Parathyroid adenoma (tissue), 2 donors: Measurements from ENCODE around the gene KCNG1.

Source experiments
- H2AFZ ChIP-seq: fragments of 300-600 bp; sonication (generic); one replicate; pipeline ENCODE4 v1.7.0; 2017; ENCODE audit warnings: antibody characterized with exemption, mild to moderate bottlenecking
- H3K27ac ChIP-seq: fragments of 300-600 bp; sonication (generic); one replicate; pipeline ENCODE4 v1.7.0; 2017
- H3K27me3 ChIP-seq: fragments of 300-600 bp; sonication (generic); one replicate; pipeline ENCODE4 v1.7.0; 2017; ENCODE audit warnings: low read length; ENCODE audit not compliant: control insufficient read depth, insufficient read depth
- H3K36me3 ChIP-seq: fragments of 300-600 bp; sonication (generic); one replicate; pipeline ENCODE4 v1.7.0; 2017; ENCODE audit warnings: low read length; ENCODE audit not compliant: control insufficient read depth, insufficient read depth
- H3K4me1 ChIP-seq: fragments of 300-600 bp; sonication (generic); one replicate; pipeline ENCODE4 v1.7.0; 2017; ENCODE audit warnings: control low read depth
- H3K4me2 ChIP-seq: fragments of 300-600 bp; sonication (generic); one replicate; pipeline ENCODE4 v1.7.0; 2017; ENCODE audit warnings: low read length
- H3K4me3 ChIP-seq: fragments of 300-600 bp; sonication (generic); one replicate; pipeline ENCODE4 v1.7.0; 2017; ENCODE audit warnings: low read depth, low read length
- H3K79me2 ChIP-seq: fragments of 300-600 bp; sonication (generic); one replicate; pipeline ENCODE4 v1.7.0; 2017; ENCODE audit warnings: control low read depth
- H3K9ac ChIP-seq: fragments of 300-600 bp; sonication (generic); one replicate; pipeline ENCODE4 v1.7.0; 2017; ENCODE audit warnings: mild to moderate bottlenecking
- H3K9me3 ChIP-seq: fragments of 300-600 bp; sonication (generic); one replicate; pipeline ENCODE4 v1.7.0; 2017; ENCODE audit warnings: low read length; ENCODE audit not compliant: control insufficient read depth
- TF ChIP-seq, protein P1 (sequence below): fragments of 300-600 bp; sonication (generic); IDR thresholded peaks from one replicate; pipeline ENCODE4 v1.7.0; 2017; ENCODE audit warnings: antibody characterized with exemption, mild to moderate bottlenecking
- donor health status: primary hyperparathyroidism.

The KCNG1 gene

DNA sequence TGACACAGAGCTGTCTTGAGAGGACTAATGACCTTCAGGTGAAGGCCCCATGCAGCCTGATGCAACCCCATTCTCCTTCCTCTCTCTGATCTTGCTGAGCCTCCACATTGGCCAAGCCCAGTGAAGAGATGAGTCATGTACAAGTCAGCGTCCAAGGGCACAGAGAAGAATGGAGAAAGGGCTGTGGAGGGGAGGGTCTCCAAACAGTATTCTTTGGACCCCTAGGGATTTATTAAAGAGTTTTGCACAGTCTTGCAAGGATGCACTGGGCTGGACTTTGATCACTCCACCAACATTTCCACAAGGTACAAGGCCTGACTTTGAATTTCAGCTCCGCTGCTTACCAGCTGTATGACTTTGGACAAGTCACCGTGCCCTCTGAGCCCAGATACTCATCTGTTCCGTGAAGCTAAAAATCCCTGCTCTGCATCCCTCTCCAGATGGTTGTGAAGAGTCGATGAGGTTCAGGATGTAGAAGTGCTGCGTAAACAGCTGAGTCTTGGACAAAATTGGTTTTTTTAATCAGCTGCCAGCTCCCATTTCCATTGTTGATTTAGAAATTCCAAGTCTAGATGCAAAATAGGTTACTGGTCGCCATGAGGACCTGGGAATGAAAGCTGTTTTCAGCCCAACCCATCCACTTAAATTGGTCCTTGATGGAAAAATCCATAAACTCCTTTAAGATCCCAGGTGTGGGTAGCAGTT is 14.1 kb upstream of the KCNG1 start:
- no peaks in the 10 kb centered on the region for H3K79me2 ChIP-seq
- H2AFZ ChIP-seq, result no peak overlapping the region
- H3K4me3 ChIP-seq, result no peak overlapping the region
- no peaks in the 10 kb centered on the region for H3K27me3 ChIP-seq
- H3K9ac ChIP-seq, result no peak overlapping the region
- H3K4me2 ChIP-seq, result no peak overlapping the region
- no peak overlapping the region for H3K27ac ChIP-seq
- TF ChIP-seq, protein P1, sequence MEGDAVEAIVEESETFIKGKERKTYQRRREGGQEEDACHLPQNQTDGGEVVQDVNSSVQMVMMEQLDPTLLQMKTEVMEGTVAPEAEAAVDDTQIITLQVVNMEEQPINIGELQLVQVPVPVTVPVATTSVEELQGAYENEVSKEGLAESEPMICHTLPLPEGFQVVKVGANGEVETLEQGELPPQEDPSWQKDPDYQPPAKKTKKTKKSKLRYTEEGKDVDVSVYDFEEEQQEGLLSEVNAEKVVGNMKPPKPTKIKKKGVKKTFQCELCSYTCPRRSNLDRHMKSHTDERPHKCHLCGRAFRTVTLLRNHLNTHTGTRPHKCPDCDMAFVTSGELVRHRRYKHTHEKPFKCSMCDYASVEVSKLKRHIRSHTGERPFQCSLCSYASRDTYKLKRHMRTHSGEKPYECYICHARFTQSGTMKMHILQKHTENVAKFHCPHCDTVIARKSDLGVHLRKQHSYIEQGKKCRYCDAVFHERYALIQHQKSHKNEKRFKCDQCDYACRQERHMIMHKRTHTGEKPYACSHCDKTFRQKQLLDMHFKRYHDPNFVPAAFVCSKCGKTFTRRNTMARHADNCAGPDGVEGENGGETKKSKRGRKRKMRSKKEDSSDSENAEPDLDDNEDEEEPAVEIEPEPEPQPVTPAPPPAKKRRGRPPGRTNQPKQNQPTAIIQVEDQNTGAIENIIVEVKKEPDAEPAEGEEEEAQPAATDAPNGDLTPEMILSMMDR, result no peak
- H3K9me3 ChIP-seq, result no peaks in the 10 kb centered on the region
- H3K4me1 ChIP-seq, result no peaks in the 10 kb centered on the region
- H3K36me3 ChIP-seq, result no peaks in the 10 kb centered on the region

DNA sequence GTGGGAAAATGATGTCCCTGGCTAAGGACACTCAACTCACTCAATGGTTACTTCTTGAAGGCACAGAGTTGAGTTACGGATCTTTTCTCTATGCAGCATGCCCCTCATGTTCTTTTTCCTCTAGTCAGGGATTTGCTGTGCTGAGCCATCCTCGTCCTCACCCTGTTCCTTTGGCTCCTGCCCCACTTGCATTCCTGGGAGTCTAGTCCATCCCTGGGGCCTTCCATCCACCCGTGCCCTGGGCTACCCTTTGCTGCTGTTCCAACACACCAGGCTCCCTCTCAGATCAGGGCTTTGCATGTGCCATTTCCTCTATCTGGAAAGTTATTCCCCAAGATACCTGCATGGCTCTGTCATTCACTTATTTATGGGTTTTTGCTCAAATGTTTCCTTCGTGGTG is 13.3 kb upstream of the KCNG1 start:
- no peaks in the 10 kb centered on the region for H3K9me3 ChIP-seq
- no peaks in the 10 kb centered on the region for H3K36me3 ChIP-seq
- TF ChIP-seq, protein P1, result no peak
- no peak overlapping the region for H2AFZ ChIP-seq
- H3K27me3 ChIP-seq, result no peaks in the 10 kb centered on the region
- H3K4me1 ChIP-seq, result no peaks in the 10 kb centered on the region
- H3K4me3 ChIP-seq, result no peak overlapping the region
- no peak overlapping the region for H3K9ac ChIP-seq
- no peak overlapping the region for H3K4me2 ChIP-seq
- H3K27ac ChIP-seq, result no peak overlapping the region
- H3K79me2 ChIP-seq, result no peaks in the 10 kb centered on the region

GRCh38 chr20:51034988-51035656 is 12.2 kb upstream of the KCNG1 start:
- H3K27ac ChIP-seq, result no peak overlapping the region
- no peak overlapping the region for H2AFZ ChIP-seq
- no peak overlapping the region for H3K4me3 ChIP-seq
- no peak overlapping the region for H3K4me2 ChIP-seq
- no peak overlapping the region for H3K9ac ChIP-seq
- no peaks in the 10 kb centered on the region for H3K27me3 ChIP-seq
- no peaks in the 10 kb centered on the region for H3K9me3 ChIP-seq
- H3K36me3 ChIP-seq, result no peaks in the 10 kb centered on the region
- H3K4me1 ChIP-seq, result no peaks in the 10 kb centered on the region
- TF ChIP-seq, protein P1, result no peak
- H3K79me2 ChIP-seq, result no peaks in the 10 kb centered on the region

GRCh38 chr20:51034476-51034875 is 11.6 kb upstream of the KCNG1 start:
- no peak overlapping the region for H3K9ac ChIP-seq
- H3K36me3 ChIP-seq, result no peaks in the 10 kb centered on the region
- no peaks in the 10 kb centered on the region for H3K4me1 ChIP-seq
- TF ChIP-seq, protein P1, result no peak
- no peak overlapping the region for H3K27ac ChIP-seq
- H2AFZ ChIP-seq, result no peak overlapping the region
- H3K27me3 ChIP-seq, result no peaks in the 10 kb centered on the region
- no peaks in the 10 kb centered on the region for H3K9me3 ChIP-seq
- no peak overlapping the region for H3K4me3 ChIP-seq
- H3K79me2 ChIP-seq, result no peaks in the 10 kb centered on the region
- H3K4me2 ChIP-seq, result no peak overlapping the region
